Panc1 (cell line): Measurements from ENCODE around the gene SLC38A9. TPM values are rescaled to one million over a fixed set of nuclear protein-coding genes. Genes with fewer than 3 reads are reported as not detected.

ENCODE experiments used
- ATAC-seq: fragments of 200-7000 bp; cut with Tn5 transposase; 2 replicates; pipeline ENCODE4 v1.9.1; 2020; ENCODE audit warnings: mild to moderate bottlenecking, moderate library complexity
- BruUV-seq: library from RNA; stranded (reverse); fragments of 400-500 nt; replicated peaks from 2 replicates; lab custom pipeline; 2021; lab: Mats Ljungman, UMichigan
- CTCF ChIA-PET: fragments of 300-600 bp; sonication (Branson Sonifier 250); formaldehyde crosslinking; loops from one replicate; lab custom pipeline; 2022; ENCODE audit warnings: antibody characterized with exemption; lab: Charles Lee
- POLR2A ChIA-PET: fragments of 300-600 bp; sonication (Branson Sonifier 250); formaldehyde crosslinking; loops from one replicate; lab custom pipeline; 2022; ENCODE audit warnings: antibody characterized with exemption; lab: Charles Lee
- DNase-seq: peaks from one replicate; pipeline ENCODE4 v3.0.0-alpha.2; 2010; ENCODE audit warnings: low read depth, low spot score
- H3K27ac ChIP-seq: 2 replicates; pipeline ENCODE4 v1.5.1; 2011; ENCODE audit warnings: mild to moderate bottlenecking, low read length, inconsistent platforms
- H3K27me3 ChIP-seq: fragments of 200-500 bp; sonication (Bioruptor generic); 2 replicates; pipeline ENCODE4 v1.6.0; 2014; ENCODE audit warnings: low read length, inconsistent platforms; ENCODE audit not compliant: control insufficient read depth, insufficient read depth
- H3K36me3 ChIP-seq: fragments of 200-500 bp; sonication (Bioruptor generic); 2 replicates; pipeline ENCODE4 v1.5.1; 2014; ENCODE audit warnings: inconsistent platforms, mild to moderate bottlenecking, low read length, moderate library complexity; ENCODE audit not compliant: control insufficient read depth, insufficient read depth
- H3K4me1 ChIP-seq: 2 replicates; pipeline ENCODE4 v1.5.1; 2011; ENCODE audit warnings: inconsistent platforms, mild to moderate bottlenecking, low read length, moderate library complexity; ENCODE audit not compliant: control insufficient read depth, insufficient read depth
- H3K4me3 ChIP-seq, 2 experiments: 2 replicates each; pipeline ENCODE4 v1.5.1; 2011 to 2012; ENCODE audit warnings: low read depth in 2 of 2, low read length in 2 of 2, mild to moderate bottlenecking in 2 of 2, inconsistent platforms in 1 of 2, moderate library complexity in 1 of 2
- H3K9me3 ChIP-seq: fragments of 200-500 bp; sonication (Bioruptor generic); 2 replicates; pipeline ENCODE4 v1.5.1; 2014; ENCODE audit warnings: low read depth, mild to moderate bottlenecking, inconsistent platforms, low read length, moderate library complexity; ENCODE audit not compliant: control insufficient read depth, insufficient read depth
- POLR2AphosphoS5 ChIP-seq: IDR thresholded peaks from 2 replicates; pipeline ENCODE4 v1.6.1; 2012; ENCODE audit warnings: mild to moderate bottlenecking, low read depth, low read length, moderate library complexity
- SIN3A ChIP-seq: IDR thresholded peaks from 2 replicates; pipeline ENCODE4 v1.6.1; 2012; ENCODE audit warnings: low read depth, mild to moderate bottlenecking, low read length, moderate library complexity, borderline replicate concordance; ENCODE audit not compliant: insufficient read depth
- TCF7L2 ChIP-seq: IDR thresholded peaks from 2 replicates; pipeline ENCODE4 v1.6.1; 2011; ENCODE audit warnings: mild to moderate bottlenecking, low read depth, low read length, inconsistent platforms
- in situ Hi-C: cut with HindIII; loops from 2 replicates; pipeline ENCODE4 v1.10.0; 2016; ENCODE audit warnings: low sequenced_read_pairs, low pct_unique_long_range_greater_than_20kb
- intact Hi-C: fragments of 100-400 bp; cut with micrococcal nuclease; formaldehyde crosslinking; loops from one replicate; pipeline ENCODE4 v1.10.0; 2022; ENCODE audit not compliant: unreplicated experiment
- total RNA-seq: library from RNA; stranded (reverse); gene quantifications from one replicate; pipeline ENCODE4 v1.2.1, GENCODE V29; 2021; ENCODE audit not compliant: unreplicated experiment
- TF ChIP-seq, protein P1 (sequence below): fragments of 450-650 bp; IDR thresholded peaks from 2 replicates; pipeline ENCODE4 v1.5.1; 2017; ENCODE audit warnings: mild to moderate bottlenecking
- TF ChIP-seq, protein P2 (sequence below), 2 experiments: IDR thresholded peaks; 2 replicates each; pipeline ENCODE4 v1.6.1; 2011 to 2012; ENCODE audit warnings: low read depth in 2 of 2, control low read depth in 1 of 2, low read length in 1 of 2, mild to moderate bottlenecking in 1 of 2, moderate library complexity in 1 of 2; ENCODE audit not compliant: insufficient read depth in 1 of 2

Gene SLC38A9
- total RNA-seq, 1 experiment from 2014 or later: 12.8 TPM

DNA sequence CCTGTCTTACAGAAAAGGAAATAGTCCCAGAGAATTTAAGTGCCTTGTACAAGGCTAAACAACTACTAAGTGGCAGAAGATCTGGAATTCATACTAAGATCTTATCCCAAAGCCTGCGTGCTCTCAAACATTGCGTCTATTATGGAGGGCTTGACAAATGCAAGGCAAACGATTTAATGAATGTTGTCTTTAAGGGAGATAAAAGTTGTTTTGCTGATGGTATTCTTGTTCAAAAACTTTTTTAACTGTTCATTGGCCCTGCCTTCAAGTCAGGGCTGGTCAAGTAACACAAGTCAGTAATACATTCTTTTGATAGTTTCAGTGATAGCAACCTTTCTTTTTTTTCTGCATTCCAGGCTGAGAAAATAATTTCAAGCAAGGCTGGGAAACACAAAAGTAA is 1.7 kb upstream of the SLC38A9 start:
- H3K4me1 ChIP-seq: no peaks in the 10 kb centered on the region
- ATAC-seq (no peak), DNase-seq (no peak)
- no peak overlapping the region for H3K27ac ChIP-seq
- no peaks in the 10 kb centered on the region for H3K27me3 ChIP-seq
- intact Hi-C loops (loop anchor here (10.0 kb wide), 2 partner anchors 211 to 491 kb away; no protein-coding TSS in a partner anchor), in situ Hi-C loops (no loop called here)
- no TSS peak for BruUV-seq
- H3K4me3 ChIP-seq: no peak overlapping the region
- H3K9me3 ChIP-seq: no peaks in the 10 kb centered on the region; the same call in 1 of the 2 replicates
- CTCF ChIA-PET: no interaction called here
- POLR2A ChIA-PET: interaction anchor here (0.6 kb wide), 1 partner anchor 124 kb away, joined by 3 read pairs; no protein-coding TSS in a partner anchor
- TF ChIP-seq, protein P1, sequence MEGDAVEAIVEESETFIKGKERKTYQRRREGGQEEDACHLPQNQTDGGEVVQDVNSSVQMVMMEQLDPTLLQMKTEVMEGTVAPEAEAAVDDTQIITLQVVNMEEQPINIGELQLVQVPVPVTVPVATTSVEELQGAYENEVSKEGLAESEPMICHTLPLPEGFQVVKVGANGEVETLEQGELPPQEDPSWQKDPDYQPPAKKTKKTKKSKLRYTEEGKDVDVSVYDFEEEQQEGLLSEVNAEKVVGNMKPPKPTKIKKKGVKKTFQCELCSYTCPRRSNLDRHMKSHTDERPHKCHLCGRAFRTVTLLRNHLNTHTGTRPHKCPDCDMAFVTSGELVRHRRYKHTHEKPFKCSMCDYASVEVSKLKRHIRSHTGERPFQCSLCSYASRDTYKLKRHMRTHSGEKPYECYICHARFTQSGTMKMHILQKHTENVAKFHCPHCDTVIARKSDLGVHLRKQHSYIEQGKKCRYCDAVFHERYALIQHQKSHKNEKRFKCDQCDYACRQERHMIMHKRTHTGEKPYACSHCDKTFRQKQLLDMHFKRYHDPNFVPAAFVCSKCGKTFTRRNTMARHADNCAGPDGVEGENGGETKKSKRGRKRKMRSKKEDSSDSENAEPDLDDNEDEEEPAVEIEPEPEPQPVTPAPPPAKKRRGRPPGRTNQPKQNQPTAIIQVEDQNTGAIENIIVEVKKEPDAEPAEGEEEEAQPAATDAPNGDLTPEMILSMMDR: no peak
- no peak for TF ChIP-seq SIN3A
- no peak for TF ChIP-seq TCF7L2
- TF ChIP-seq, protein P2, sequence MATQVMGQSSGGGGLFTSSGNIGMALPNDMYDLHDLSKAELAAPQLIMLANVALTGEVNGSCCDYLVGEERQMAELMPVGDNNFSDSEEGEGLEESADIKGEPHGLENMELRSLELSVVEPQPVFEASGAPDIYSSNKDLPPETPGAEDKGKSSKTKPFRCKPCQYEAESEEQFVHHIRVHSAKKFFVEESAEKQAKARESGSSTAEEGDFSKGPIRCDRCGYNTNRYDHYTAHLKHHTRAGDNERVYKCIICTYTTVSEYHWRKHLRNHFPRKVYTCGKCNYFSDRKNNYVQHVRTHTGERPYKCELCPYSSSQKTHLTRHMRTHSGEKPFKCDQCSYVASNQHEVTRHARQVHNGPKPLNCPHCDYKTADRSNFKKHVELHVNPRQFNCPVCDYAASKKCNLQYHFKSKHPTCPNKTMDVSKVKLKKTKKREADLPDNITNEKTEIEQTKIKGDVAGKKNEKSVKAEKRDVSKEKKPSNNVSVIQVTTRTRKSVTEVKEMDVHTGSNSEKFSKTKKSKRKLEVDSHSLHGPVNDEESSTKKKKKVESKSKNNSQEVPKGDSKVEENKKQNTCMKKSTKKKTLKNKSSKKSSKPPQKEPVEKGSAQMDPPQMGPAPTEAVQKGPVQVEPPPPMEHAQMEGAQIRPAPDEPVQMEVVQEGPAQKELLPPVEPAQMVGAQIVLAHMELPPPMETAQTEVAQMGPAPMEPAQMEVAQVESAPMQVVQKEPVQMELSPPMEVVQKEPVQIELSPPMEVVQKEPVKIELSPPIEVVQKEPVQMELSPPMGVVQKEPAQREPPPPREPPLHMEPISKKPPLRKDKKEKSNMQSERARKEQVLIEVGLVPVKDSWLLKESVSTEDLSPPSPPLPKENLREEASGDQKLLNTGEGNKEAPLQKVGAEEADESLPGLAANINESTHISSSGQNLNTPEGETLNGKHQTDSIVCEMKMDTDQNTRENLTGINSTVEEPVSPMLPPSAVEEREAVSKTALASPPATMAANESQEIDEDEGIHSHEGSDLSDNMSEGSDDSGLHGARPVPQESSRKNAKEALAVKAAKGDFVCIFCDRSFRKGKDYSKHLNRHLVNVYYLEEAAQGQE (IDR thresholded peaks at IDR 0.05; ENCODE audit: insufficient read depth in 1 of 2, low read depth in 2 of 2, low read length in 1 of 2): no peak
- no peak for TF ChIP-seq POLR2AphosphoS5
- no peaks in the 10 kb centered on the region; the same call in 1 of the 2 replicates for H3K36me3 ChIP-seq

DNA sequence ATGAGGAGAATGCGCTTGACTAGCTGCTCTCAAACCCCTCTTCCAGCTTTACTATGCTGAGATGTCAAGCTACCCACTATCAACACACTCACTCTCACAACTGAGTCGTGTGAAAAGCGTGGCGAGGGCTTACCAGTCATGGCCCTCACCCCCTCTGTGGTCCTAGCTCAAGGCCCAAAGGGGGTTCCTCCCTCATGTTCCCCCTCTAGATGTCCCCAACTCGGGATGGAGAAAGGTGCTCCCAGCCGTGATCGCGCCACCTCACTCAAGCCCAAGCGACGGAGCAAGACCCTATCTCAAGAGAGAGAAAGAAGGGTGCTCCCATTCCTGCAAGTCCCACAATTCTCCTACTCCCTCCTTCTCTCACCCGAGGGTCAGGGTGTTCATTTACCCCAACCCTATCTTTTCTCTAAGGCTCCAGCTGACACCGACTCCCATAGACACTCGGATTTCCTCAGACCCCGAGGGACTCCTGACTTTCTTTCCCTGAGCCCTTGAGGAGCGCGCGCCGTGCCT is 559 bp downstream of the SLC38A9 start:
- ChIA-PET POLR2A (no interaction called here), CTCF (no interaction called here)
- H3K4me1 ChIP-seq: no peaks in the 10 kb centered on the region
- ATAC-seq (peak; percentile 11), DNase-seq (no peak)
- in situ Hi-C loops: no loop called here
- no peaks in the 10 kb centered on the region; the same call in 1 of the 2 replicates for H3K36me3 ChIP-seq
- H3K9me3 ChIP-seq: no peaks in the 10 kb centered on the region; the same call in 1 of the 2 replicates
- peak overlapping the region; percentile 80 for H3K27ac ChIP-seq
- peak overlapping the region; percentile 94 to 95 for H3K4me3 ChIP-seq
- no peak for TF ChIP-seq POLR2AphosphoS5
- TF ChIP-seq SIN3A: no peak
- TF ChIP-seq, protein P1: no peak
- no peak; the same call in 1 of the 2 replicates for TF ChIP-seq TCF7L2
- TF ChIP-seq, protein P2 (IDR thresholded peaks at IDR 0.05; ENCODE audit: insufficient read depth in 1 of 2, low read depth in 2 of 2, low read length in 1 of 2): no peak
- intact Hi-C loops: loop anchor here (10.0 kb wide), 2 partner anchors 213 to 493 kb away; no protein-coding TSS in a partner anchor
- no peaks in the 10 kb centered on the region for H3K27me3 ChIP-seq
- BruUV-seq: no TSS peak
